ENCODE data around the gene ABL2. TPM values are rescaled to one million over a fixed set of nuclear protein-coding genes. Genes with fewer than 3 reads are reported as not detected.

ABL2 gene
- total and polyA plus RNA-seq, 9 of the 15 experiments (the other 6 are each of a cell fraction or from before 2014, with no cell fraction given): 1.4 to 15.0 (median 8.6) TPM

DNA sequence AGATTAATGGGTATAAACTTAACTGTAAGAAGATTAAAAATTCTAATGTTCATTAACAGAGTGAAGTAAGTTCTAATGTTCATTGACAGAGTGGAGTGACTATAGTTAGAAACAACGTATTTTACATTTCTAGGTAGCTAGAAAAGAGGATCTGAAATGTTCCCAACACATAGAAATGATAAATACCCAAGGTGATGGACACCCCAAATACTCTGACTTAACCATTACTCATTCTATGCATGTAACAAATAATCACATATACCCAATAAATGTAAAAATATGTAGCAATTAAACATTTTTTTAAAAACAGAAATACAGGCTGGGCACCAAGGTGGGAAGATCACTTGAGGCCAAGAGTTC lies 62.1 kb downstream of the ABL2 start:
- H3K36me3 ChIP-seq (ENCODE audit: control insufficient read depth, insufficient read depth, low read length): no peaks in the 10 kb centered on the region
- POLR2A ChIA-PET: interaction anchor here (1.1 to 1.6 kb wide), 2 partner anchors 17 to 46 kb away, joined by 3 to 4 read pairs; no protein-coding TSS in a partner anchor
- H3K9me1 ChIP-seq (ENCODE audit: control insufficient read depth, insufficient read depth, low read length): no peaks in the 10 kb centered on the region
- no peak for DNase-seq (ENCODE audit: extremely low read depth in 1 of 4, low spot score in 3 of 4)
- intact Hi-C loops (cut with micrococcal nuclease) (no loop called here), in situ Hi-C loops (cut with MboI) (no loop called here)
- no peak for FAIRE-seq
- ATAC-seq: no peak
- no TSS peak for BruUV-seq (replicated peaks)
- no peaks in the 10 kb centered on the region for H3K9me3 ChIP-seq (replicated peaks; ENCODE audit: control insufficient read depth, insufficient read depth, low read depth, low read length)
- no peaks in the 10 kb centered on the region for H3K4me1 ChIP-seq (replicated peaks in 1 of 2; ENCODE audit: control insufficient read depth in 2 of 2, insufficient read depth in 2 of 2, low read length in 2 of 2)
- 0 out of 3 replicates have a peak, but pooled peaks cover 5% of the 10 kb centered on the region for H3K79me2 ChIP-seq (ENCODE audit: control insufficient read depth, insufficient read depth, low read length)
- no peak overlapping the region for H3K4me3 ChIP-seq
- WGBS (ENCODE audit: insufficient coverage, low coverage, missing lambda C conversion rate): 89% methylated on average over 1 of the region's 1 CpG
- H3K9ac ChIP-seq (ENCODE audit: insufficient read depth in 1 of 2, low read depth in 2 of 2, low read length in 2 of 2): no peak overlapping the region
- no peak overlapping the region for H2AFZ ChIP-seq (ENCODE audit: low read depth, low read length)
- no peak for TF ChIP-seq ZNF668 (CRISPR knock-in tag; IDR thresholded peaks at IDR 0.05)
- TF ChIP-seq, protein P1, sequence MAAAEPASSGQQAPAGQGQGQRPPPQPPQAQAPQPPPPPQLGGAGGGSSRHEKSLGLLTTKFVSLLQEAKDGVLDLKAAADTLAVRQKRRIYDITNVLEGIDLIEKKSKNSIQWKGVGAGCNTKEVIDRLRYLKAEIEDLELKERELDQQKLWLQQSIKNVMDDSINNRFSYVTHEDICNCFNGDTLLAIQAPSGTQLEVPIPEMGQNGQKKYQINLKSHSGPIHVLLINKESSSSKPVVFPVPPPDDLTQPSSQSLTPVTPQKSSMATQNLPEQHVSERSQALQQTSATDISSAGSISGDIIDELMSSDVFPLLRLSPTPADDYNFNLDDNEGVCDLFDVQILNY (CRISPR knock-in tag; IDR thresholded peaks at IDR 0.05): no peak
- TF ChIP-seq, protein P2, sequence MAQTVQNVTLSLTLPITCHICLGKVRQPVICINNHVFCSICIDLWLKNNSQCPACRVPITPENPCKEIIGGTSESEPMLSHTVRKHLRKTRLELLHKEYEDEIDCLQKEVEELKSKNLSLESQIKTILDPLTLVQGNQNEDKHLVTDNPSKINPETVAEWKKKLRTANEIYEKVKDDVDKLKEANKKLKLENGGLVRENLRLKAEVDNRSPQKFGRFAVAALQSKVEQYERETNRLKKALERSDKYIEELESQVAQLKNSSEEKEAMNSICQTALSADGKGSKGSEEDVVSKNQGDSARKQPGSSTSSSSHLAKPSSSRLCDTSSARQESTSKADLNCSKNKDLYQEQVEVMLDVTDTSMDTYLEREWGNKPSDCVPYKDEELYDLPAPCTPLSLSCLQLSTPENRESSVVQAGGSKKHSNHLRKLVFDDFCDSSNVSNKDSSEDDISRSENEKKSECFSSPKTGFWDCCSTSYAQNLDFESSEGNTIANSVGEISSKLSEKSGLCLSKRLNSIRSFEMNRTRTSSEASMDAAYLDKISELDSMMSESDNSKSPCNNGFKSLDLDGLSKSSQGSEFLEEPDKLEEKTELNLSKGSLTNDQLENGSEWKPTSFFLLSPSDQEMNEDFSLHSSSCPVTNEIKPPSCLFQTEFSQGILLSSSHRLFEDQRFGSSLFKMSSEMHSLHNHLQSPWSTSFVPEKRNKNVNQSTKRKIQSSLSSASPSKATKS (CRISPR knock-in tag; IDR thresholded peaks at IDR 0.05): no peak
- TF ChIP-seq MTA1 (IDR thresholded peaks at IDR 0.05; ENCODE audit: borderline replicate concordance): no peak
- TF ChIP-seq MCM2 (IDR thresholded peaks at IDR 0.05; ENCODE audit: low read depth): no peak
- no peak for TF ChIP-seq NCOA6 (IDR thresholded peaks at IDR 0.05)
- no peak for TF ChIP-seq HMG20B (CRISPR knock-in tag; IDR thresholded peaks at IDR 0.05)
- no peak for TF ChIP-seq RBM17 (IDR thresholded peaks at IDR 0.05; ENCODE audit: borderline replicate concordance, low read depth, low read length)
- no peak for TF ChIP-seq RAD21 (CRISPR knock-in tag; conservative IDR thresholded peaks at IDR 0.05 in 1 of 2, IDR thresholded peaks at IDR 0.05 in 1 of 2)
- no peak for TF ChIP-seq CBFB (CRISPR knock-in tag; IDR thresholded peaks at IDR 0.05)
- no peak overlapping the region for H3K4me2 ChIP-seq (ENCODE audit: insufficient read depth, low read length)
- no peak overlapping the region for H3K27ac ChIP-seq (ENCODE audit: extremely low read depth, low read depth, low read length)
- H3K27me3 ChIP-seq (ENCODE audit: control insufficient read depth in 2 of 2, insufficient read depth in 2 of 2, low read length in 2 of 2): no peaks in the 10 kb centered on the region
- CTCF ChIA-PET (ENCODE audit: low intra/inter-chr PET ratio): no interaction called here
- no peaks in the 10 kb centered on the region; the same call in 1 of the 2 replicates for H4K20me1 ChIP-seq (replicated peaks; ENCODE audit: control insufficient read depth, insufficient read depth, low read length)
